HepG2 (cell line): ENCODE data around the gene ATP11B. TPM values are rescaled to one million over a fixed set of nuclear protein-coding genes. Genes with fewer than 3 reads are reported as not detected.

Source experiments
- ATAC-seq: fragments of 200-7000 bp; cut with Tn5 transposase; 3 replicates; pipeline ENCODE4 v1.9.1; 2020; ENCODE audit warnings: mild to moderate bottlenecking, moderate library complexity
- BruUV-seq: library from RNA; stranded (reverse); fragments of 400-500 nt; replicated peaks from 2 replicates; lab custom pipeline; 2021; lab: Mats Ljungman, UMichigan
- CTCF ChIA-PET: fragments of 300-600 bp; formaldehyde crosslinking; extraction: SDS; loops from one replicate; lab custom pipeline; 2021; ENCODE audit warnings: low total read pairs, inconsistent platforms, low intra/inter-chr PET ratio; lab: Yijun Ruan, JAX
- POLR2A ChIA-PET: fragments of 350-600 bp; sonication (Branson Sonifier 250); formaldehyde crosslinking; loops from one replicate; lab custom pipeline; 2020; ENCODE audit warnings: antibody characterized with exemption, inconsistent platforms; lab: Yijun Ruan, JAX
- DNase-seq: peaks from one replicate; pipeline ENCODE4 v3.0.0-alpha.2; 2015; ENCODE audit warnings: low spot score
- FAIRE-seq: peaks from 3 replicates; lab custom pipeline; 2011; peaks lifted over from hg19 to GRCh38; lab: Jason Lieb, UNC
- H2AFZ ChIP-seq: one replicate; pipeline ENCODE4 v1.6.1; 2011; ENCODE audit warnings: low read length, inconsistent platforms
- H3K27ac ChIP-seq: fragments of 300-600 bp; 3 replicates; pipeline ENCODE4 v1.8.0; 2011; ENCODE audit warnings: mixed run types, mild to moderate bottlenecking, mixed read lengths, low read length, inconsistent platforms; ENCODE audit not compliant: insufficient read depth; ENCODE audit errors: extremely low read length
- H3K27me3 ChIP-seq, 2 experiments: fragments of 200-600 bp in 1 of 2; 2 replicates in 1 of 2; 3 replicates in 1 of 2; pipeline versions ENCODE4 v1.6.0 to v1.8.0; 2011; ENCODE audit warnings: low read length in 2 of 2, mild to moderate bottlenecking in 2 of 2, moderate library complexity in 2 of 2, inconsistent platforms in 1 of 2; ENCODE audit not compliant: insufficient read depth in 2 of 2, control insufficient read depth in 1 of 2
- H3K36me3 ChIP-seq, 2 experiments: fragments of 200-600 bp in 1 of 2; replicated peaks in 1 of 2; 2 replicates in 1 of 2; 3 replicates in 1 of 2; pipeline versions ENCODE4 v1.5.1 to v1.8.0; 2011; ENCODE audit warnings: low read length in 2 of 2, inconsistent platforms in 1 of 2; ENCODE audit not compliant: insufficient read depth in 2 of 2, control insufficient read depth in 1 of 2
- H3K4me1 ChIP-seq: 2 replicates; pipeline ENCODE4 v1.5.1; 2012; ENCODE audit warnings: low read length, inconsistent platforms; ENCODE audit not compliant: insufficient read depth
- H3K4me2 ChIP-seq: 2 replicates; pipeline ENCODE4 v1.6.0; 2011; ENCODE audit warnings: low read depth, low read length, inconsistent platforms
- H3K4me3 ChIP-seq, 3 experiments: fragments of 200-600 bp in 1 of 3; sonication (generic), shearing (Covaris generic) in 1 of 3; replicated peaks in 1 of 3; 2 replicates each; pipeline ENCODE4 v1.5.1; 2011 to 2016; ENCODE audit warnings: low read length in 3 of 3, inconsistent platforms in 2 of 3, low read depth in 2 of 3, mild to moderate bottlenecking in 2 of 3, control low read depth in 1 of 3, mixed read lengths in 1 of 3; ENCODE audit not compliant: insufficient read depth in 1 of 3
- H3K79me2 ChIP-seq: one replicate; pipeline ENCODE4 v1.6.1; 2011; ENCODE audit warnings: low read length, inconsistent platforms; ENCODE audit not compliant: insufficient read depth
- H3K9ac ChIP-seq: 2 replicates; pipeline ENCODE4 v1.6.0; 2011; ENCODE audit warnings: mild to moderate bottlenecking, low read depth, low read length, inconsistent platforms; ENCODE audit not compliant: insufficient read depth
- H3K9me3 ChIP-seq: 2 replicates; pipeline ENCODE4 v1.5.1; 2012; ENCODE audit warnings: mild to moderate bottlenecking, low read length
- H4K20me1 ChIP-seq: 2 replicates; pipeline ENCODE4 v1.6.0; 2011; ENCODE audit warnings: inconsistent platforms, mild to moderate bottlenecking, low read length, moderate library complexity; ENCODE audit not compliant: insufficient read depth
- ARNT2 ChIP-seq: sonication (generic); formaldehyde crosslinking; IDR thresholded peaks from 2 replicates; pipeline ENCODE4 v1.8.0; 2022; ENCODE audit warnings: mild to moderate bottlenecking, low read depth, missing genetic modification reagents, moderate library complexity
- ARNTL ChIP-seq: sonication (generic); formaldehyde crosslinking; IDR thresholded peaks from 2 replicates; pipeline ENCODE4 v1.4.0; 2020; ENCODE audit warnings: mild to moderate bottlenecking, missing genetic modification reagents
- CC2D1A ChIP-seq: sonication (generic); formaldehyde crosslinking; IDR thresholded peaks from 2 replicates; pipeline ENCODE4 v1.8.1; 2023; ENCODE audit warnings: mild to moderate bottlenecking, missing genetic modification reagents
- FOXP1 ChIP-seq, 2 experiments: fragments of 450-650 bp in 1 of 2; IDR thresholded peaks; 2 replicates each; pipeline ENCODE4 v1.6.1; 2017 to 2018; ENCODE audit warnings: antibody characterized with exemption in 1 of 2
- GATA4 ChIP-seq: sonication (generic); IDR thresholded peaks from 2 replicates; pipeline ENCODE4 v1.6.1; 2016; ENCODE audit warnings: antibody characterized with exemption, low read depth, borderline replicate concordance
- GZF1 ChIP-seq: sonication (generic); formaldehyde crosslinking; IDR thresholded peaks from 2 replicates; pipeline ENCODE4 v1.5.1; 2020; ENCODE audit warnings: mild to moderate bottlenecking, missing genetic modification reagents
- MAFF ChIP-seq: IDR thresholded peaks from 2 replicates; pipeline ENCODE4 v1.6.1; 2011; ENCODE audit warnings: low read depth, low read length, improper control_type of control experiment
- NRL ChIP-seq: sonication (generic); formaldehyde crosslinking; IDR thresholded peaks from 2 replicates; pipeline ENCODE4 v1.5.0; 2020; ENCODE audit warnings: missing genetic modification reagents, mild to moderate bottlenecking, moderate library complexity, borderline replicate concordance
- RBAK ChIP-seq: sonication (generic); formaldehyde crosslinking; IDR thresholded peaks from 2 replicates; pipeline ENCODE4 v1.5.1; 2020; ENCODE audit warnings: mild to moderate bottlenecking, missing genetic modification reagents
- RELA ChIP-seq: sonication (generic); formaldehyde crosslinking; IDR thresholded peaks from 2 replicates; pipeline ENCODE4 v1.4.0; 2020; ENCODE audit warnings: missing genetic modification reagents
- SIN3A ChIP-seq: IDR thresholded peaks from 2 replicates; pipeline ENCODE4 v1.6.1; 2011; ENCODE audit warnings: low read depth, mild to moderate bottlenecking, control low read depth, low read length, borderline replicate concordance
- SNAI1 ChIP-seq: sonication (generic); formaldehyde crosslinking; IDR thresholded peaks from 2 replicates; pipeline ENCODE4 v1.5.0; 2020; ENCODE audit warnings: mild to moderate bottlenecking, missing genetic modification reagents, borderline replicate concordance
- SYNCRIP ChIP-seq: fragments of 200-400 bp; formaldehyde crosslinking; IDR thresholded peaks from 2 replicates; pipeline ENCODE4 v1.6.1; 2018; ENCODE audit warnings: mild to moderate bottlenecking, low read depth, low read length; ENCODE audit not compliant: insufficient read depth
- TAF1 ChIP-seq: sonication (generic); formaldehyde crosslinking; IDR thresholded peaks from 2 replicates; pipeline ENCODE4 v1.4.0; 2020; ENCODE audit warnings: missing genetic modification reagents
- TOPORS ChIP-seq: sonication (generic); formaldehyde crosslinking; IDR thresholded peaks from 2 replicates; pipeline ENCODE4 v1.8.0; 2023; ENCODE audit warnings: mild to moderate bottlenecking, missing genetic modification reagents
- ZBTB8A ChIP-seq: sonication (generic); formaldehyde crosslinking; IDR thresholded peaks from 2 replicates; pipeline ENCODE4 v1.4.0; 2020; ENCODE audit warnings: mild to moderate bottlenecking, low read depth, missing genetic modification reagents, borderline replicate concordance
- ZFP36 ChIP-seq: fragments of 150-350 bp; IDR thresholded peaks from 2 replicates; pipeline ENCODE4 v1.6.1; 2018; ENCODE audit warnings: borderline replicate concordance, low read length, low read depth; ENCODE audit not compliant: partially characterized antibody
- ZKSCAN5 ChIP-seq: sonication (generic); formaldehyde crosslinking; IDR thresholded peaks from 2 replicates; pipeline ENCODE4 v1.5.1; 2020; ENCODE audit warnings: mild to moderate bottlenecking, missing genetic modification reagents
- ZNF333 ChIP-seq: sonication (generic); formaldehyde crosslinking; IDR thresholded peaks from 2 replicates; pipeline ENCODE4 v1.4.0; 2020; ENCODE audit warnings: mild to moderate bottlenecking, missing genetic modification reagents, borderline replicate concordance
- ZNF883 ChIP-seq: sonication (generic); formaldehyde crosslinking; IDR thresholded peaks from 2 replicates; pipeline ENCODE4 v1.5.1; 2020; ENCODE audit warnings: mild to moderate bottlenecking, missing genetic modification reagents; ENCODE audit errors: not compliant biosample characterization
- WGBS: methylation state at CpG from one replicate; pipeline ENCODE4 v1.1.6; 2017; ENCODE audit warnings: low lambda C conversion rate; 5-methylcytosine and 5-hydroxymethylcytosine counted together
- in situ Hi-C: cut with HindIII; loops from 2 replicates; pipeline ENCODE4 v1.10.0; 2017; ENCODE audit warnings: low pct_unique_long_range_greater_than_20kb; ENCODE audit not compliant: extremely low pct_ligation_motif_present
- intact Hi-C: fragments of 100-400 bp; cut with micrococcal nuclease; formaldehyde crosslinking; loops from one replicate; pipeline ENCODE4 v1.10.0; 2022; ENCODE audit not compliant: unreplicated experiment
- polyA plus RNA-seq, 8 experiments: library from polyadenylated mRNA; depleted of rRNA in 3 of 8; stranded (reverse) in 7 of 8; unstranded in 1 of 8; fragments of >200 nt; fragmentation: Illumina TruSeq in 4 of 8; extraction: Trizol in 4 of 8; gene quantifications; 2 replicates each; pipeline versions ENCODE4 v1.2.1 to v1.2.3, GENCODE V29; 2011 to 2016; ENCODE audit warnings: low read depth in 4 of 8, missing spikeins in 1 of 8, mixed read lengths in 1 of 8; ENCODE audit not compliant: insufficient read depth in 1 of 8
- total RNA-seq, 5 experiments: library from RNA; depleted of rRNA; stranded (reverse); fragments of >200 nt; fragmentation: Illumina TruSeq; extraction: Trizol; gene quantifications; 2 replicates each; pipeline ENCODE4 v1.2.3, GENCODE V29; 2016; ENCODE audit warnings: low read depth in 1 of 5

Gene ATP11B
- total and polyA plus RNA-seq, 2 of the 13 experiments (the other 11 are each of a cell fraction or from before 2014, with no cell fraction given): 10.1 to 22.9 TPM

DNA sequence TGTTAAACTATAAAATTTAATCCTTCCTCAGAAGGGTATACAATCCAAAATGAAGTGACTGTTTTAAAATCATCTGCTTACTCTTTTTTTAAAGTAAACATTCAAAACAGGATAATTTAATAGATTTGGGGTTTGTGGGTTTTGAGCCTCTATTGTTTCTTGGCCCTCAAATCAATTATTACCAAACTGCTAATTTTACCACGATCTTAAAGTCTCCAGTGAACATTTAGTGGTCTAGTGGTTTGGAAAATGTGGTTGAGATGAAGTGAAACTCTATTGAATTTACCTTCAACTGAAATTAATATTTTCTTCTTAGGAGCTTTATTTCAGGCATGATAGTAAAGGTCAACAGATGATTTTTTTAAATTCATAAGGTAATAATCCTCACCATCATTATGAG lies 11.2 kb upstream of the ATP11B start (continued):
- no peak for TF ChIP-seq SYNCRIP

DNA sequence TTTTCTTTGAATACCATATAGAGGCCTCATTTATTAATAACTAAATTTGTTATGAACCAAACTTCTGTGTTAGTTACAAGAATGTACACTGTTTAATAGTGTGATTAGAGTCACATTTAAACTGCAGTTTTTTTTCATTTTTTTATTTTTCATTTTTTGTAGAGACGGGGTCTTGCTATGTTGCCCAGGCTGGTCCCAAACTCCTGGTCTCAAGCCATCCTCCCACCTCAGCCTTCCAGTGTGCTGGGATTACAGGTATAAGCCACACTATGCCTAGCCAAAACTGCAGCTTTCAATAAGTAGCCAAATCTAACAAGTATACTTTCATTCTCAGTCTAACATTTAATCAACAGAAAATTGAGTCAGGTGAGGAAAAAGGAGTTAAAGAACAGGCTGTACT lies 10.2 kb upstream of the ATP11B start:
- DNase-seq: no peak
- H2AFZ ChIP-seq: no peak overlapping the region
- 41% methylated on average over 1 of the region's 1 CpG for WGBS
- no peak overlapping the region for H3K9ac ChIP-seq
- H3K27me3 ChIP-seq: peaks cover 0 to 4% of the 10 kb centered on the region in 2 experiments; a peak in 2 of 5 replicates
- no peak overlapping the region for H3K4me3 ChIP-seq
- BruUV-seq: no TSS peak
- in situ Hi-C loops (no loop called here), intact Hi-C loops (no loop called here)
- H3K4me2 ChIP-seq: no peak overlapping the region
- no peak overlapping the region for H3K27ac ChIP-seq
- no peak for ATAC-seq
- CTCF ChIA-PET: no interaction called here
- FAIRE-seq: no peak
- no peak for TF ChIP-seq RELA (CRISPR knock-in tag)
- TF ChIP-seq SNAI1 (CRISPR knock-in tag): no peak
- no peak for TF ChIP-seq ZKSCAN5 (CRISPR knock-in tag)
- TF ChIP-seq SIN3A: no peak
- no peaks in the 10 kb centered on the region for H3K79me2 ChIP-seq
- H3K4me1 ChIP-seq: no peaks in the 10 kb centered on the region
- H4K20me1 ChIP-seq: no peaks in the 10 kb centered on the region
- H3K36me3 ChIP-seq: no peaks in the 10 kb centered on the region
- POLR2A ChIA-PET: no interaction called here
- H3K9me3 ChIP-seq: no peaks in the 10 kb centered on the region

DNA sequence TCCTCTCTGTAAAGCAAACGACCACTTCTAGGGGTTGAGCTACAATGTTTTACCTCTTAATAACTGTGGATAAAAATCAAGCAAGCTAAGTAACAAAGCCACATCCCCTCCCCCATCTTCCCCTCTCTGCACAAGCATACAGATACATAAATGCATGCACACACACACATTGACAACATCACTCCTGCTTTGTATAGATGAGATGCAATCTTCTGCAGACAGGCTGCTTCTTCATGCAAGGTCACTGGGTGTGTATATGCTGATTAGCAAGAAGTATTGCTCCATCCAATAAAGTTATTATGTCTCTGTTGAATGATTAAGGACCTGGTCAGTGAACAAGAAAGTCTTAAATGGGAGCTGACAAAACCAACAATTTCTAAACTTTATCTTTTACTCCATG lies 8.8 kb upstream of the ATP11B start:
- CTCF ChIA-PET: no interaction called here
- Histone ChIP-seq H3K79me2 (no peaks in the 10 kb centered on the region), H3K4me2 (no peak overlapping the region), H2AFZ (no peak overlapping the region), H4K20me1 (no peaks in the 10 kb centered on the region), H3K27ac (no peak overlapping the region), H3K9me3 (no peaks in the 10 kb centered on the region), H3K4me1 (no peaks in the 10 kb centered on the region), H3K27me3 (peaks cover 0 to 13% of the 10 kb centered on the region in 2 experiments; a peak in 3 of 5 replicates), H3K9ac (no peak overlapping the region), H3K4me3 (no peak overlapping the region), H3K36me3 (no peaks in the 10 kb centered on the region)
- BruUV-seq: no TSS peak
- in situ Hi-C loops (no loop called here), intact Hi-C loops (no loop called here)
- FAIRE-seq (no peak), ATAC-seq (no peak), DNase-seq (no peak)
- 0% methylated on average over 1 of the region's 1 CpG for WGBS
- POLR2A ChIA-PET: no interaction called here
- TF ChIP-seq MAFF (no peak), ZBTB8A (CRISPR knock-in tag) (no peak), TOPORS (CRISPR knock-in tag) (no peak), ZNF333 (CRISPR knock-in tag) (no peak), FOXP1 (IDR thresholded peaks at IDR 0.05) (no peak), FOXP1 (CRISPR knock-in tag; IDR thresholded peaks at IDR 0.05) (no peak), ZNF883 (CRISPR knock-in tag) (no peak), TAF1 (CRISPR knock-in tag) (no peak), RBAK (CRISPR knock-in tag) (no peak), ZFP36 (no peak), CC2D1A (CRISPR knock-in tag) (no peak), ARNT2 (CRISPR knock-in tag) (no peak), GATA4 (no peak), GZF1 (CRISPR knock-in tag) (no peak), NRL (CRISPR knock-in tag) (no peak), ARNTL (CRISPR knock-in tag) (no peak)
